ENCODE results near the gene RHPN2. TPM values are rescaled to one million over a fixed set of nuclear protein-coding genes. Genes with fewer than 3 reads are reported as not detected.
"Not testable (repeated sequence)": the region's sequence is repeated elsewhere in the genome, so short reads cannot be mapped to it uniquely, and the experiment has no call there.

The RHPN2 gene
- total RNA-seq, 2 donors from 2014 or later = 11.2 to 54.4 TPM

GRCh38 chr19:33000910-33001309 is 63.8 kb downstream of the RHPN2 start:
- ATAC-seq (no peak), DNase-seq (no peak)
- no peaks in the 10 kb centered on the region for H3K36me3 ChIP-seq (replicated peaks in 1 of 2; ENCODE audit: insufficient read depth in 1 of 2, low read depth in 2 of 2)
- no peaks in the 10 kb centered on the region for H3K9me3 ChIP-seq
- peaks cover 11% of the 10 kb centered on the region for H3K4me1 ChIP-seq
- intact Hi-C loops (cut with DNase I) = no loop called here
- TF ChIP-seq POLR2A (IDR thresholded peaks at IDR 0.05) (no peak), CTCF (IDR thresholded peaks at IDR 0.05) (no peak)
- no peak overlapping the region for H3K4me3 ChIP-seq
- peak overlapping the region in 1 of 4 donors; percentile 25 for H3K27ac ChIP-seq
- 90 to 92% methylated on average over 4 of the region's 4 CpGs for WGBS, 2 donors
- H3K27me3 ChIP-seq = no peaks in the 10 kb centered on the region

- Histone ChIP-seq H3K27me3 (no peaks in the 10 kb centered on the region), H3K9me3 (no peaks in the 10 kb centered on the region), H3K4me1 (peaks cover 11% of the 10 kb centered on the region), H3K27ac (peak overlapping the region in 1 of 4 donors; percentile 25), H3K36me3 (replicated peaks in 1 of 2; ENCODE audit: insufficient read depth in 1 of 2, low read depth in 2 of 2) (no peaks in the 10 kb centered on the region), H3K4me3 (no peak overlapping the region)
- TF ChIP-seq CTCF (IDR thresholded peaks at IDR 0.05) (no peak), POLR2A (IDR thresholded peaks at IDR 0.05) (no peak)
- ATAC-seq (no peak), DNase-seq (no peak)
- 83 to 88% methylated on average over 8 of the region's 8 CpGs for WGBS, 2 donors
- intact Hi-C loops (cut with DNase I) = no loop called here
Observed at GRCh38 chr19:33000510-33000909, 64.2 kb downstream of the RHPN2 start.

GRCh38 chr19:32998722-32999121 is 66.0 kb downstream of the RHPN2 start:
- DNase-seq = no peak
- intact Hi-C loops (cut with DNase I) = no loop called here
- peaks cover 0 to 2% of the 10 kb centered on the region in 2 donors for H3K36me3 ChIP-seq (replicated peaks in 1 of 2; ENCODE audit: insufficient read depth in 1 of 2, low read depth in 2 of 2)
- TF ChIP-seq CTCF (IDR thresholded peaks at IDR 0.05) = no peak
- no peak for TF ChIP-seq POLR2A (IDR thresholded peaks at IDR 0.05)
- H3K27me3 ChIP-seq = no peaks in the 10 kb centered on the region
- 79 to 87% methylated on average over 3 of the region's 3 CpGs for WGBS, 2 donors
- no peak overlapping the region for H3K4me3 ChIP-seq
- H3K27ac ChIP-seq = no peak overlapping the region
- peaks cover 11% of the 10 kb centered on the region for H3K4me1 ChIP-seq
- no peaks in the 10 kb centered on the region for H3K9me3 ChIP-seq
- ATAC-seq = no peak

GRCh38 chr19:32997716-32998355 is 66.9 kb downstream of the RHPN2 start:
- WGBS, 2 donors = 76 to 91% methylated on average over 13 to 14 of the region's 14 CpGs
- no peak for ATAC-seq
- intact Hi-C loops (cut with DNase I) = no loop called here

GRCh38 chr19:32997061-32997464 is 67.6 kb downstream of the RHPN2 start:
- H3K4me3 ChIP-seq; H3K27ac ChIP-seq; ATAC-seq; intact Hi-C loops (cut with DNase I); DNase-seq; H3K36me3 ChIP-seq (replicated peaks in 1 of 2; ENCODE audit: insufficient read depth in 1 of 2, low read depth in 2 of 2); H3K27me3 ChIP-seq; H3K9me3 ChIP-seq; H3K4me1 ChIP-seq: not testable (repeated sequence)
- WGBS, 2 donors = 56 to 64% methylated on average over 7 of the region's 7 CpGs

More at GRCh38 chr19:32997716-32998355, 66.9 kb downstream of the RHPN2 start:
- Histone ChIP-seq H3K27me3 (no peaks in the 10 kb centered on the region), H3K27ac (no peak overlapping the region), H3K36me3 (replicated peaks in 1 of 2; ENCODE audit: insufficient read depth in 1 of 2, low read depth in 2 of 2) (peaks cover 0 to 2% of the 10 kb centered on the region in 2 donors), H3K4me3 (no peak overlapping the region), H3K9me3 (no peaks in the 10 kb centered on the region), H3K4me1 (peaks cover 8% of the 10 kb centered on the region)
- DNase-seq = no peak
- TF ChIP-seq POLR2A (IDR thresholded peaks at IDR 0.05) (no peak), CTCF (IDR thresholded peaks at IDR 0.05) (no peak)

GRCh38 chr19:32995966-32996365 is 68.7 kb downstream of the RHPN2 start:
- intact Hi-C loops (cut with DNase I); H3K27ac ChIP-seq; H3K4me3 ChIP-seq; H3K9me3 ChIP-seq; ATAC-seq; H3K36me3 ChIP-seq (replicated peaks in 1 of 2; ENCODE audit: insufficient read depth in 1 of 2, low read depth in 2 of 2); H3K4me1 ChIP-seq; DNase-seq; H3K27me3 ChIP-seq: not testable (repeated sequence)
- WGBS, 2 donors = 90% methylated on average over 15 of the region's 17 CpGs; no CpG with 5 or more reads in 1 of the 2 donors
